ENCODE results near the gene POPDC2. TPM values are rescaled to one million over a fixed set of nuclear protein-coding genes. Genes with fewer than 3 reads are reported as not detected.

The POPDC2 gene
- total RNA-seq, 1 experiment from 2014 or later: 0.37 TPM

DNA sequence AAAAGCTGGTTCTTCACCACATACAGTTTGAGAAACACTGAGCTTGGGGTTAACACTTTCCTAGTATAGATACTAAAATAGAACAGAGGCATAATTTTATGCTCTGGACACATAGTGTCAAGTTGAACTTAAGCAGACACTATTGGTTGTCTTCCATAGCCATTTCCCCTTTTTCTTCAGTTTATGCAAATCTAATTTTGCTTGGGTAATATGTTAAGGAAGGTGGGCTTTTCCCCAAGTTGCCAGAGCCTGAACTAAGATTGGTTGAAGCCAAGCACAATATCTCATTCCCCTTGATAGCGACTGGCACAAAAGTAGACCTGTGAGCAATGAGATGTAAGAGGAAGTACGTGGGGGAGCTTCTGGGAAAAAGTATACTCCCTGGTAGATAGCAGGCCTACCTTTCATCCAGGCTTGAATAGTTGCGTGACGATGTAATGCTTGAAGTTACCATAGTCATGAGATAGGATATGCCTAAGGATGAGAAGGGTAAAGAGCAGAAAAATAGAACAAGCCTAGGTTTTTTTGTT, 4.5 kb upstream of the POPDC2 start:
- H3K9me3 ChIP-seq (ENCODE audit: control insufficient read depth, low read depth, low read length): no peaks in the 10 kb centered on the region
- no peak overlapping the region for H2BK12ac ChIP-seq (ENCODE audit: insufficient read length, low read depth, low read length)
- no peak overlapping the region for H3K56ac ChIP-seq (ENCODE audit: insufficient read length, low read depth, low read length)
- H3K14ac ChIP-seq (ENCODE audit: insufficient read depth, low read length): no peak overlapping the region
- no peak overlapping the region for H3K4me2 ChIP-seq (ENCODE audit: insufficient read depth, insufficient read length, low read length)
- H4K91ac ChIP-seq (ENCODE audit: insufficient read length, low read depth, low read length): no peak overlapping the region
- H3K4ac ChIP-seq (ENCODE audit: low read depth, low read length): no peak overlapping the region
- H2BK5ac ChIP-seq (ENCODE audit: insufficient read length, low read length): no peak overlapping the region
- H4K8ac ChIP-seq (replicated peaks; ENCODE audit: insufficient read length, low read depth, low read length): no peak overlapping the region
- H3K23ac ChIP-seq (ENCODE audit: insufficient read length, low read depth, low read length): no peak overlapping the region
- H4K5ac ChIP-seq (ENCODE audit: insufficient read length, low read depth, low read length): no peak overlapping the region
- no peak overlapping the region for H3T11ph ChIP-seq (ENCODE audit: low read length)
- no peaks in the 10 kb centered on the region for H4K20me1 ChIP-seq (ENCODE audit: control insufficient read depth, insufficient read depth, insufficient read length)
- H3K27ac ChIP-seq (ENCODE audit: insufficient read length, low read depth, low read length): no peak overlapping the region
- H3K4me3 Mint-ChIP-seq: no peak overlapping the region
- H2BK20ac ChIP-seq (ENCODE audit: low read depth, low read length, poor library complexity, severe bottlenecking): no peak overlapping the region
- H3K27me3 Mint-ChIP-seq (ENCODE audit: low read depth): no peaks in the 10 kb centered on the region
- TF ChIP-seq CTCF (conservative IDR thresholded peaks at IDR 0.05): no peak
- H3K27me3 ChIP-seq (ENCODE audit: insufficient read depth, low read length): no peaks in the 10 kb centered on the region
- no peaks in the 10 kb centered on the region for H3K9me3 Mint-ChIP-seq
- no peak overlapping the region for H2AK5ac ChIP-seq (ENCODE audit: insufficient read length, low read length)
- no peaks in the 10 kb centered on the region for H3K23me2 ChIP-seq (ENCODE audit: insufficient read length, low read depth, low read length, poor library complexity, severe bottlenecking)
- no peak overlapping the region for H3K9ac ChIP-seq (ENCODE audit: extremely low read depth, insufficient read length, low read length)
- H2AFZ ChIP-seq (ENCODE audit: low read length): no peak overlapping the region
- peak overlapping the region in 1 of 3 experiments; percentile 29; a peak in 1 of 7 replicates for H3K27ac Mint-ChIP-seq
- no peaks in the 10 kb centered on the region for H3K79me2 ChIP-seq (ENCODE audit: insufficient read depth, low read length)
- H3K4me1 ChIP-seq (ENCODE audit: insufficient read depth, low read length): 0 out of 2 replicates have a peak, but pooled peaks cover 2% of the 10 kb centered on the region
- no peaks in the 10 kb centered on the region for H3K79me1 ChIP-seq (ENCODE audit: insufficient read depth, low read depth, low read length, poor library complexity, severe bottlenecking)
- peaks cover 0 to 4% of the 10 kb centered on the region in 2 experiments; a peak in 2 of 4 replicates for H3K4me1 Mint-ChIP-seq
- WGBS (ENCODE audit: extremely low coverage, insufficient read length, low lambda C conversion rate): no CpG with 5 or more reads among the region's 4 CpGs
- peaks cover 0 to 11% (median 5%) of the 10 kb centered on the region in 3 experiments; a peak in 5 of 7 replicates for H3K36me3 Mint-ChIP-seq (ENCODE audit: insufficient read depth in 1 of 3, low read depth in 3 of 3)
- H2BK120ac ChIP-seq (ENCODE audit: low read depth, low read length, poor library complexity, severe bottlenecking): no peak overlapping the region
- H2BK15ac ChIP-seq (ENCODE audit: low read depth, low read length): no peak overlapping the region
- no peak for DNase-seq
- H3K18ac ChIP-seq (ENCODE audit: insufficient read length, low read depth, low read length): no peak overlapping the region
